Prostate gland (tissue), 2 donors: Measurements from ENCODE around the gene EARS2. TPM values are rescaled to one million over a fixed set of nuclear protein-coding genes. Genes with fewer than 3 reads are reported as not detected.

ENCODE experiments used
- DNase-seq: peaks from one replicate; pipeline ENCODE4 v3.0.0-alpha.2; 2019; ENCODE audit warnings: low spot score
- H3K27ac ChIP-seq, 2 donors: fragments of 200-600 bp; sonication (generic); 2 replicates each; pipeline ENCODE4 v1.5.1; 2017 to 2019
- H3K27me3 ChIP-seq: fragments of 200-600 bp; sonication (generic); replicated peaks from 2 replicates; pipeline ENCODE4 v1.5.1; 2019; ENCODE audit not compliant: insufficient read depth
- H3K36me3 ChIP-seq, 2 donors: fragments of 200-600 bp; sonication (generic); 1 replicate in 1 of 2; 2 replicates in 1 of 2; pipeline versions ENCODE4 v1.5.1 to v1.8.1; 2017 to 2019
- H3K4me1 ChIP-seq: fragments of 200-600 bp; sonication (generic); replicated peaks from 2 replicates; pipeline ENCODE4 v1.5.1; 2019
- H3K4me3 ChIP-seq, 2 donors: fragments of 200-600 bp; sonication (generic); 2 replicates each; pipeline ENCODE4 v1.5.1; 2017 to 2019
- H3K9me3 ChIP-seq: fragments of 200-600 bp; sonication (generic); 2 replicates; pipeline ENCODE4 v1.5.1; 2017
- POLR2A ChIP-seq: fragments of 450-650 bp; IDR thresholded peaks from one replicate; pipeline ENCODE4 v1.6.1; 2016; ENCODE audit warnings: antibody characterized with exemption, mild to moderate bottlenecking
- POLR2AphosphoS5 ChIP-seq: sonication (generic); formaldehyde crosslinking; IDR thresholded peaks from one replicate; pipeline ENCODE4 v1.6.1; 2017; ENCODE audit warnings: antibody characterized with exemption
- WGBS: methylation state at CpG from one replicate; pipeline ENCODE4 v1.1.5; 2018; 5-methylcytosine and 5-hydroxymethylcytosine counted together
- intact Hi-C: fragments of 100-400 bp; cut with DNase I; formaldehyde crosslinking; loops from one replicate; pipeline ENCODE4 v1.14.2; 2022
- total RNA-seq, 2 donors: library from RNA; depleted of rRNA; stranded (reverse); fragments of >200 nt; gene quantifications; one replicate each; pipeline ENCODE4 v1.1.0, GENCODE V29; 2016
- TF ChIP-seq, protein P1 (sequence below), 4 experiments: fragments of 200-600 bp in 2 of 4; fragments of 450-650 bp in 2 of 4; sonication (generic) in 2 of 4; IDR thresholded peaks; 1 replicate in 3 of 4; 2 replicates in 1 of 4; pipeline ENCODE4 v1.5.1; 2016 to 2019; ENCODE audit warnings: antibody characterized with exemption in 4 of 4, mild to moderate bottlenecking in 2 of 4, moderate library complexity in 2 of 4

Gene EARS2
- total RNA-seq, 2 donors from 2014 or later, result 40.3 to 60.2 TPM

DNA sequence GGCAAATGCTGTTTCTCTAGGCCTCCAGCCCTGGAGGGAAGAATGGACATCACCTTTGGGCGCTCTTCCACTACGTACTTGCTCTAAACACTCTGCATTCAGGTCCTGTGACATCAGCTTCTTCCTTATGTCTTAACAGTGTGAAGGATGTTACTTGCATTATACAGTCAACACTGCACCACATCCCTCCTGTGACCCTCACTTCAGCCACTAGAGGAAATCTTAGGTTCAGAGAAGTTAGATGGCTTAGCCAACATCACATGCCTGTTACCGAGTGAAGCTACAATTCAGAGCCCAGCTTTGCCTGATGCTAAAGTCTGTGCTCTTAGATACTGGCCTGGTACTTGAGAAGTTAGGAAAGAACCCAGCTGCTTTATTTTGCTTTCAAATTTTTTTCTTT lies 18.7 kb upstream of the EARS2 start:
- Histone ChIP-seq H3K27ac (no peak overlapping the region), H3K4me3 (no peak overlapping the region), H3K9me3 (no peaks in the 10 kb centered on the region), H3K36me3 (peaks cover 4 to 5% of the 10 kb centered on the region in 2 donors), H3K27me3 (no peaks in the 10 kb centered on the region), H3K4me1 (no peaks in the 10 kb centered on the region)
- DNase-seq, result no peak
- WGBS, result 91% methylated on average over 3 of the region's 3 CpGs
- intact Hi-C loops, result no loop called here
- TF ChIP-seq, protein P1, sequence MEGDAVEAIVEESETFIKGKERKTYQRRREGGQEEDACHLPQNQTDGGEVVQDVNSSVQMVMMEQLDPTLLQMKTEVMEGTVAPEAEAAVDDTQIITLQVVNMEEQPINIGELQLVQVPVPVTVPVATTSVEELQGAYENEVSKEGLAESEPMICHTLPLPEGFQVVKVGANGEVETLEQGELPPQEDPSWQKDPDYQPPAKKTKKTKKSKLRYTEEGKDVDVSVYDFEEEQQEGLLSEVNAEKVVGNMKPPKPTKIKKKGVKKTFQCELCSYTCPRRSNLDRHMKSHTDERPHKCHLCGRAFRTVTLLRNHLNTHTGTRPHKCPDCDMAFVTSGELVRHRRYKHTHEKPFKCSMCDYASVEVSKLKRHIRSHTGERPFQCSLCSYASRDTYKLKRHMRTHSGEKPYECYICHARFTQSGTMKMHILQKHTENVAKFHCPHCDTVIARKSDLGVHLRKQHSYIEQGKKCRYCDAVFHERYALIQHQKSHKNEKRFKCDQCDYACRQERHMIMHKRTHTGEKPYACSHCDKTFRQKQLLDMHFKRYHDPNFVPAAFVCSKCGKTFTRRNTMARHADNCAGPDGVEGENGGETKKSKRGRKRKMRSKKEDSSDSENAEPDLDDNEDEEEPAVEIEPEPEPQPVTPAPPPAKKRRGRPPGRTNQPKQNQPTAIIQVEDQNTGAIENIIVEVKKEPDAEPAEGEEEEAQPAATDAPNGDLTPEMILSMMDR (IDR thresholded peaks at IDR 0.05), result no peak
- TF ChIP-seq POLR2A (no peak), POLR2AphosphoS5 (no peak)

DNA sequence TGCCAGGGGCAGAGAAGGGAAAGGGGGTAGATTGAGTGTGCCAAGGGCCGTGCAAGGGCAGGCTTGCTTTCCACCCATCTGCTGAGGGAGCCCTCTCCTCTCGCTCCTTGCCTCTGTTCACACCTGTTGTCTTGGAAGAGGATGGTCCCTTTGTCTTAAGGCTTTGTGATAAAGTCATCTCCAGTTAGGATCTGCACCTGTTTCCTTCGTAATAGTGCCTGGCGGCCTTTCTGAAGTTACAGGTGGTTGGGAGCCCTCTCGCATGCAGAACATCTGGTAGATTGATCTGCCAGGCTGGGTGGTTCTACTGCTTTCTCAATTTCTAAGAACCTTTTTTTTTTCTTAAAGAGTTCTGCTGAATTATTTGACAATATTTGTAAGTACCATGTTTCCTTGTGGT lies 16.7 kb upstream of the EARS2 start:
- H3K9me3 ChIP-seq, result no peaks in the 10 kb centered on the region
- TF ChIP-seq POLR2A, result no peak
- TF ChIP-seq, protein P1 (IDR thresholded peaks at IDR 0.05), result no peak
- no peak for TF ChIP-seq POLR2AphosphoS5
- H3K36me3 ChIP-seq, result peaks cover 5 to 12% of the 10 kb centered on the region in 2 donors
- H3K4me3 ChIP-seq, result no peak overlapping the region
- no peaks in the 10 kb centered on the region for H3K27me3 ChIP-seq
- DNase-seq, result no peak
- intact Hi-C loops, result no loop called here
- H3K27ac ChIP-seq, result no peak overlapping the region
- H3K4me1 ChIP-seq, result no peaks in the 10 kb centered on the region
- 83% methylated on average over 5 of the region's 5 CpGs for WGBS

DNA sequence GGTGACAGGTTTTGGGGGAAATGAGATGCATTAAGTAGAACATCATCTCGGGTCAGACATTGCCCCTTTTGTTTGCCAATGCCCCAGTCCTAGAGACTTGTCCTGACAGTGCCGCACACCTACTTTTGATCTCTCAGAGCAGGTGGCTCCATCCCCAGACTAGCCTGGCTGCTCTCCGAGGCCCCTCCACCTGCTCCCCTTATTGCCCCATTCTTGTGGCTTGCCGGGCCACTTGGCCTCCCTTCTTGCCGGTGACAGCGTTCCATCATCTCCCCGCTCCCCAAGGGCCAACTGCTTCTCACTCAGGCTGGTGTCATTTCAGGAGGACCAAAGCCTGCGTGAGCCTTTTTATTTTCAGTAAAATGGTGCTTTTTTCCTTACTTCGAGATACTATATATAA lies 15.2 kb upstream of the EARS2 start:
- H3K27ac ChIP-seq, result no peak overlapping the region
- H3K4me1 ChIP-seq, result no peaks in the 10 kb centered on the region
- intact Hi-C loops, result no loop called here
- 94% methylated on average over 9 of the region's 9 CpGs for WGBS
- TF ChIP-seq, protein P1 (IDR thresholded peaks at IDR 0.05), result no peak
- H3K9me3 ChIP-seq, result no peaks in the 10 kb centered on the region
- peaks cover 5 to 12% of the 10 kb centered on the region in 2 donors for H3K36me3 ChIP-seq
- DNase-seq, result no peak
- H3K4me3 ChIP-seq, result no peak overlapping the region
- no peaks in the 10 kb centered on the region for H3K27me3 ChIP-seq

DNA sequence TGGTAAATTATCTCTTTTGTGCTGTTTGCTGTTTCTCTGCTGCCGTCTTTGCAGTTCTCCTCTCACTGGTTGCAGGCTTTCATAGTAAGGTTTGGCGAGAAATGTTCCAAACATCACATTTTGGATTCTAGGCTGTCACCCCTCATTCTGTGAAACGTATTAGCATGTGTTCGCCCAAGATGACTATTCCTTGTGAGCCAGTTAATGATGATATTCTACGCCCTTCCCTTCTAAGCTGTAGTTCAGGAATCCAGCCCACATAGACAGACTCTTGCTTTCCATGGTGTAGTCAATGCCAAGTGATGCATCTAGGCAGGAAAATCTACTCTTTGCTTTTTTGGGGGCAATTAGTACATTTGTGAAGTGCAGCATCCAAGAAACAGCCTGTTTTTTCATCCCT lies 14.7 kb upstream of the EARS2 start:
- Histone ChIP-seq H3K36me3 (peaks cover 5 to 12% of the 10 kb centered on the region in 2 donors), H3K4me1 (no peaks in the 10 kb centered on the region), H3K9me3 (no peaks in the 10 kb centered on the region), H3K27ac (no peak overlapping the region), H3K27me3 (no peaks in the 10 kb centered on the region), H3K4me3 (no peak overlapping the region)
- intact Hi-C loops, result no loop called here
- no peak for DNase-seq
- WGBS, result 95% methylated on average over 5 of the region's 5 CpGs
- no peak for TF ChIP-seq POLR2A
- TF ChIP-seq, protein P1 (IDR thresholded peaks at IDR 0.05), result no peak
- TF ChIP-seq POLR2AphosphoS5, result no peak

DNA sequence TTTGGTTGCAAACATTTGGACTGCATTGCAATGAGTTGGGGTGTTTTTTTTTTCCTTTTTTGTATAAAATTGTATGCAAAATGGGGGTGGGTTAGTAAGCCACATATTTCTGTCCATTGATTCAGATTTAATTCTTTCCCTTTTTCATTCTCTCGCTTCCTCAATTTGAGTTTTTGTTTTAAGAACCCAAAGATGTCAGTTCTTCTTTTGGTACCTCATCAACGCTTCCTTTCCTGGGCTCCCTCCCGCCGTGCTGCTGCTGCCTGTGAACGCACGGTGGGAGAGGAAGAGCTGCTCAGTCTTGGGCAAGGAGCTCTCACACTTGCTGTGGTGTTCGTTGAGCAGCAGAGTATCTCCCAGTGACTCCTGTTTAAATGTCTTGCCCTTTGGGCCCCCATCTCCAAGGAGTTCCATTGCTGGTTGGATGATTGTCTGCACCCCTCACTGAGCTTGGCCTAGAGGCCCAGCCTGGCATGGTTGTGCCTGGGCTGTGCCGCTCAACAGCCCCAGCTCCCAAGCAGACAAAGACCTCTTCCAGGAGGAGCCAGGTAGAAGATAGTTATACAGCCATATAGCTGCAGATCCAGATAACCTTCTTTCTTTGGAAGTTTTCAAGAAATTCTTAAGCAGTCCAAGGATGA lies 14.0 kb upstream of the EARS2 start:
- H3K4me3 ChIP-seq, result no peak overlapping the region
- H3K36me3 ChIP-seq, result peaks cover 5 to 12% of the 10 kb centered on the region in 2 donors
- no peak for DNase-seq
- 86% methylated on average over 8 of the region's 8 CpGs for WGBS
- no peaks in the 10 kb centered on the region for H3K9me3 ChIP-seq
- intact Hi-C loops, result no loop called here
- TF ChIP-seq, protein P1 (IDR thresholded peaks at IDR 0.05), result no peak
- TF ChIP-seq POLR2AphosphoS5, result no peak
- no peak for TF ChIP-seq POLR2A
- H3K27me3 ChIP-seq, result no peaks in the 10 kb centered on the region
- no peaks in the 10 kb centered on the region for H3K4me1 ChIP-seq
- H3K27ac ChIP-seq, result no peak overlapping the region
